WTC11 (cell line): ENCODE measurements around the gene GPNMB. TPM values are rescaled to one million over a fixed set of nuclear protein-coding genes. Genes with fewer than 3 reads are reported as not detected.
A peak's percentile ranks its signal among the peaks of the same experiment; 100 is the strongest.

Experiments
- ATAC-seq: fragments of 200-7000 bp; cut with Tn5 transposase; 2 replicates; pipeline ENCODE4 v1.10.0; 2021; ENCODE audit warnings: mild to moderate bottlenecking, moderate library complexity
- CTCF ChIA-PET: fragments of 300-600 bp; sonication (Branson Sonifier 250); formaldehyde crosslinking; loops from one replicate; lab custom pipeline; 2021; ENCODE audit warnings: antibody characterized with exemption; lab: Charles Lee
- POLR2A ChIA-PET: fragments of 350-600 bp; sonication (Branson Sonifier 250); formaldehyde crosslinking; loops from one replicate; lab custom pipeline; 2021; ENCODE audit warnings: antibody characterized with exemption; lab: Charles Lee
- DNase-seq: peaks from one replicate; pipeline ENCODE4 v3.0.0; 2021; ENCODE audit warnings: low spot score
- H3K27ac Mint-ChIP-seq: 2 replicates; pipeline ENCODE4 v1.8.0; 2021; ENCODE audit warnings: mixed read lengths
- H3K27me3 Mint-ChIP-seq: 2 replicates; pipeline ENCODE4 v1.8.0; 2021; ENCODE audit warnings: low read depth, mild to moderate bottlenecking, moderate library complexity, mixed read lengths
- H3K36me3 Mint-ChIP-seq: 2 replicates; pipeline ENCODE4 v1.8.0; 2021; ENCODE audit warnings: mixed read lengths
- H3K4me1 Mint-ChIP-seq: 2 replicates; pipeline ENCODE4 v1.8.0; 2022; ENCODE audit warnings: mixed read lengths
- H3K4me3 Mint-ChIP-seq: 2 replicates; pipeline ENCODE4 v1.8.0; 2021; ENCODE audit warnings: mild to moderate bottlenecking, moderate library complexity, mixed read lengths
- H3K9me3 Mint-ChIP-seq: 2 replicates; pipeline ENCODE4 v1.8.0; 2021; ENCODE audit warnings: mixed read lengths
- GABPB1 ChIP-seq: sonication (generic); formaldehyde crosslinking; IDR thresholded peaks from 2 replicates; pipeline ENCODE4 v1.8.1; 2023; ENCODE audit warnings: mild to moderate bottlenecking, missing genetic modification reagents
- IRF1 ChIP-seq: sonication (generic); formaldehyde crosslinking; IDR thresholded peaks from 2 replicates; pipeline ENCODE4 v1.8.0; 2023; ENCODE audit warnings: missing genetic modification reagents
- IRF2 ChIP-seq: sonication (generic); formaldehyde crosslinking; IDR thresholded peaks from 2 replicates; pipeline ENCODE4 v1.8.0; 2022; ENCODE audit warnings: low read depth, missing genetic modification reagents, borderline replicate concordance
- JAZF1 ChIP-seq: fragments of 250-450 bp; sonication (Bioruptor Pico); IDR thresholded peaks from 2 replicates; pipeline ENCODE4 v1.9.0; 2021; ENCODE audit warnings: moderate library complexity, mild to moderate bottlenecking, inconsistent platforms
- MLX ChIP-seq: sonication (generic); formaldehyde crosslinking; IDR thresholded peaks from 2 replicates; pipeline ENCODE4 v1.8.1; 2023; ENCODE audit warnings: mild to moderate bottlenecking, missing genetic modification reagents, moderate library complexity
- MXD4 ChIP-seq: fragments of 250-450 bp; sonication (Bioruptor Pico); IDR thresholded peaks from 2 replicates; pipeline ENCODE4 v1.8.0; 2021; ENCODE audit warnings: mild to moderate bottlenecking, moderate library complexity, borderline replicate concordance
- NFATC4 ChIP-seq: fragments of 250-450 bp; sonication (Bioruptor Pico); IDR thresholded peaks from 2 replicates; pipeline ENCODE4 v1.9.0; 2021; ENCODE audit warnings: mild to moderate bottlenecking
- NFYB ChIP-seq: sonication (generic); formaldehyde crosslinking; conservative IDR thresholded peaks from 2 replicates; pipeline ENCODE4 v1.8.0; 2022; ENCODE audit warnings: low read depth, missing genetic modification reagents
- NR3C1 ChIP-seq: sonication (generic); formaldehyde crosslinking; conservative IDR thresholded peaks from 2 replicates; pipeline ENCODE4 v1.8.1; 2023; ENCODE audit warnings: low read depth, mild to moderate bottlenecking, missing genetic modification reagents
- TP53 ChIP-seq: sonication (generic); formaldehyde crosslinking; IDR thresholded peaks from 2 replicates; pipeline ENCODE4 v1.8.1; 2023; ENCODE audit warnings: mild to moderate bottlenecking, missing genetic modification reagents
- ZNF138 ChIP-seq: sonication (generic); formaldehyde crosslinking; conservative IDR thresholded peaks from 2 replicates; pipeline ENCODE4 v1.8.1; 2022; ENCODE audit warnings: mild to moderate bottlenecking, moderate library complexity, missing genetic modification reagents
- ZNF263 ChIP-seq: sonication (generic); formaldehyde crosslinking; IDR thresholded peaks from 2 replicates; pipeline ENCODE4 v1.8.1; 2022; ENCODE audit warnings: low read depth, mild to moderate bottlenecking, moderate library complexity, missing genetic modification reagents
- ZNF396 ChIP-seq: fragments of 250-450 bp; sonication (Bioruptor Pico); IDR thresholded peaks from 2 replicates; pipeline ENCODE4 v1.8.0; 2021; ENCODE audit warnings: mild to moderate bottlenecking, moderate library complexity, borderline replicate concordance
- total RNA-seq: library from RNA; stranded (reverse); gene quantifications from 3 replicates; pipeline ENCODE4 v1.2.3, GENCODE V29; 2021
- TF ChIP-seq, protein P1 (sequence below): fragments of 250-450 bp; sonication (Bioruptor Pico); IDR thresholded peaks from 2 replicates; pipeline ENCODE4 v1.8.0; 2021; ENCODE audit warnings: mild to moderate bottlenecking
- TF ChIP-seq, protein P2 (sequence below): sonication (generic); formaldehyde crosslinking; IDR thresholded peaks from 2 replicates; pipeline ENCODE4 v1.8.1; 2023; ENCODE audit warnings: mild to moderate bottlenecking, missing genetic modification reagents
- TF ChIP-seq, protein P3 (sequence below): sonication (generic); formaldehyde crosslinking; IDR thresholded peaks from 2 replicates; pipeline ENCODE4 v1.8.1; 2022; ENCODE audit warnings: missing genetic modification reagents, borderline replicate concordance

The GPNMB gene
- total RNA-seq, 1 experiment from 2014 or later, result 1.1 TPM

GRCh38 chr7:23205909-23206767 is 40.4 kb upstream of the GPNMB start:
- Mint-ChIP-seq H3K27me3 (peaks cover 4% of the 10 kb centered on the region; the same call in 1 of the 2 replicates), H3K36me3 (peaks cover 8% of the 10 kb centered on the region), H3K4me3 (peak overlapping the region; percentile 52), H3K4me1 (peaks cover 5% of the 10 kb centered on the region; the same call in 1 of the 2 replicates), H3K27ac (no peak overlapping the region), H3K9me3 (no peaks in the 10 kb centered on the region)
- TF ChIP-seq, protein P1, sequence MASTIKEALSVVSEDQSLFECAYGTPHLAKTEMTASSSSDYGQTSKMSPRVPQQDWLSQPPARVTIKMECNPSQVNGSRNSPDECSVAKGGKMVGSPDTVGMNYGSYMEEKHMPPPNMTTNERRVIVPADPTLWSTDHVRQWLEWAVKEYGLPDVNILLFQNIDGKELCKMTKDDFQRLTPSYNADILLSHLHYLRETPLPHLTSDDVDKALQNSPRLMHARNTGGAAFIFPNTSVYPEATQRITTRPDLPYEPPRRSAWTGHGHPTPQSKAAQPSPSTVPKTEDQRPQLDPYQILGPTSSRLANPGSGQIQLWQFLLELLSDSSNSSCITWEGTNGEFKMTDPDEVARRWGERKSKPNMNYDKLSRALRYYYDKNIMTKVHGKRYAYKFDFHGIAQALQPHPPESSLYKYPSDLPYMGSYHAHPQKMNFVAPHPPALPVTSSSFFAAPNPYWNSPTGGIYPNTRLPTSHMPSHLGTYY, result no peak
- TF ChIP-seq, protein P2, sequence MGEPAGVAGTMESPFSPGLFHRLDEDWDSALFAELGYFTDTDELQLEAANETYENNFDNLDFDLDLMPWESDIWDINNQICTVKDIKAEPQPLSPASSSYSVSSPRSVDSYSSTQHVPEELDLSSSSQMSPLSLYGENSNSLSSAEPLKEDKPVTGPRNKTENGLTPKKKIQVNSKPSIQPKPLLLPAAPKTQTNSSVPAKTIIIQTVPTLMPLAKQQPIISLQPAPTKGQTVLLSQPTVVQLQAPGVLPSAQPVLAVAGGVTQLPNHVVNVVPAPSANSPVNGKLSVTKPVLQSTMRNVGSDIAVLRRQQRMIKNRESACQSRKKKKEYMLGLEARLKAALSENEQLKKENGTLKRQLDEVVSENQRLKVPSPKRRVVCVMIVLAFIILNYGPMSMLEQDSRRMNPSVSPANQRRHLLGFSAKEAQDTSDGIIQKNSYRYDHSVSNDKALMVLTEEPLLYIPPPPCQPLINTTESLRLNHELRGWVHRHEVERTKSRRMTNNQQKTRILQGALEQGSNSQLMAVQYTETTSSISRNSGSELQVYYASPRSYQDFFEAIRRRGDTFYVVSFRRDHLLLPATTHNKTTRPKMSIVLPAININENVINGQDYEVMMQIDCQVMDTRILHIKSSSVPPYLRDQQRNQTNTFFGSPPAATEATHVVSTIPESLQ (CRISPR knock-in tag), result no peak
- TF ChIP-seq MLX (CRISPR knock-in tag), result no peak
- no peak for TF ChIP-seq ZNF263 (CRISPR knock-in tag)
- no peak for TF ChIP-seq IRF1 (CRISPR knock-in tag)
- peak; percentile 30 for DNase-seq
- peak; percentile 70 for ATAC-seq
- ChIA-PET POLR2A (interaction anchor here (1.3 kb wide), 1 partner anchor 269 kb away, joined by 4 read pairs; no protein-coding TSS in a partner anchor), CTCF (interaction anchor here (1.1 to 1.7 kb wide), 2 partner anchors 40 to 66 kb away, joined by 4 to 7 read pairs; partner anchors contain the start of gene GPNMB)

GRCh38 chr7:23207021-23207420 is 39.6 kb upstream of the GPNMB start:
- Mint-ChIP-seq H3K4me1 (peaks cover 10% of the 10 kb centered on the region; the same call in 1 of the 2 replicates), H3K36me3 (peaks cover under 1% of the 10 kb centered on the region; the same call in 1 of the 2 replicates), H3K4me3 (no peak overlapping the region), H3K27ac (no peak overlapping the region)
- CTCF ChIA-PET, result interaction anchor here (1.7 kb wide), 1 partner anchor 66 kb away, joined by 7 read pairs; no protein-coding TSS in a partner anchor
- DNase-seq, result no peak
- POLR2A ChIA-PET, result interaction anchor here (1.3 kb wide), 1 partner anchor 268 kb away, joined by 4 read pairs; no protein-coding TSS in a partner anchor
- no peak for TF ChIP-seq ZNF138 (CRISPR knock-in tag)
- no peak for TF ChIP-seq NR3C1 (CRISPR knock-in tag)
- no peak for TF ChIP-seq MXD4 (CRISPR knock-in tag)
- TF ChIP-seq, protein P3, sequence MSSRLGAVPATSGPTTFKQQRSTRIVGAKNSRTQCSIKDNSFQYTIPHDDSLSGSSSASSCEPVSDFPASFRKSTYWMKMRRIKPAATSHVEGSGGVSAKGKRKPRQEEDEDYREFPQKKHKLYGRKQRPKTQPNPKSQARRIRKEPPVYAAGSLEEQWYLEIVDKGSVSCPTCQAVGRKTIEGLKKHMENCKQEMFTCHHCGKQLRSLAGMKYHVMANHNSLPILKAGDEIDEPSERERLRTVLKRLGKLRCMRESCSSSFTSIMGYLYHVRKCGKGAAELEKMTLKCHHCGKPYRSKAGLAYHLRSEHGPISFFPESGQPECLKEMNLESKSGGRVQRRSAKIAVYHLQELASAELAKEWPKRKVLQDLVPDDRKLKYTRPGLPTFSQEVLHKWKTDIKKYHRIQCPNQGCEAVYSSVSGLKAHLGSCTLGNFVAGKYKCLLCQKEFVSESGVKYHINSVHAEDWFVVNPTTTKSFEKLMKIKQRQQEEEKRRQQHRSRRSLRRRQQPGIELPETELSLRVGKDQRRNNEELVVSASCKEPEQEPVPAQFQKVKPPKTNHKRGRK (CRISPR knock-in tag), result no peak
- no peak for TF ChIP-seq ZNF396 (CRISPR knock-in tag)
- no peak for TF ChIP-seq GABPB1 (CRISPR knock-in tag)
- no peak for TF ChIP-seq NFATC4 (CRISPR knock-in tag)
- no peak for TF ChIP-seq NFYB (CRISPR knock-in tag)
- no peak for TF ChIP-seq IRF2
- TF ChIP-seq TP53 (CRISPR knock-in tag), result no peak
- TF ChIP-seq JAZF1 (CRISPR knock-in tag), result no peak
- TF ChIP-seq, all 79 proteins: peak for 0
- H3K27me3 Mint-ChIP-seq, result peaks cover 4% of the 10 kb centered on the region; the same call in 1 of the 2 replicates
- H3K9me3 Mint-ChIP-seq, result no peaks in the 10 kb centered on the region
- no peak for ATAC-seq
